Activated T-helper 2 cell treated with anti-CD3 and anti-CD28 coated beads, Interferon-gamma antibody, Interleukin-2, Interleukin-4, amounts not matched to agents 10 μg/mL and 5 μg/mL and 100 μg/mL, durations not matched to agents 14 hours and 24 hours and 36 hours (primary cell): ENCODE results near the gene TPST1. TPM values are rescaled to one million over a fixed set of nuclear protein-coding genes. Genes with fewer than 3 reads are reported as not detected.

Experiments
- DNase-seq: peaks from one replicate; pipeline ENCODE4 v3.0.0; 2021; ENCODE audit warnings: low spot score
- H3K27ac Mint-ChIP-seq: one replicate; pipeline ENCODE4 v1.8.0; 2021; ENCODE audit warnings: mixed read lengths
- H3K27me3 Mint-ChIP-seq: one replicate; pipeline ENCODE4 v1.8.0; 2021; ENCODE audit warnings: low read depth, mixed read lengths
- H3K36me3 Mint-ChIP-seq: one replicate; pipeline ENCODE4 v1.8.0; 2021; ENCODE audit warnings: low read depth, mixed read lengths
- H3K4me1 Mint-ChIP-seq: one replicate; pipeline ENCODE4 v1.8.0; 2021; ENCODE audit warnings: low read depth, mixed read lengths
- H3K4me3 Mint-ChIP-seq: one replicate; pipeline ENCODE4 v1.8.0; 2021; ENCODE audit warnings: low read depth, mild to moderate bottlenecking, moderate library complexity, mixed read lengths
- H3K9me3 Mint-ChIP-seq: one replicate; pipeline ENCODE4 v1.8.0; 2021; ENCODE audit warnings: mixed read lengths
- intact Hi-C: fragments of 100-400 bp; cut with micrococcal nuclease; formaldehyde crosslinking; loops from one replicate; pipeline ENCODE4 v1.15.1; 2023
- total RNA-seq: library from RNA; stranded (reverse); gene quantifications from 2 replicates; pipeline ENCODE4 v1.2.3, GENCODE V29; 2022

Gene TPST1
- total RNA-seq, 1 donor from 2014 or later, result 1.6 TPM

DNA sequence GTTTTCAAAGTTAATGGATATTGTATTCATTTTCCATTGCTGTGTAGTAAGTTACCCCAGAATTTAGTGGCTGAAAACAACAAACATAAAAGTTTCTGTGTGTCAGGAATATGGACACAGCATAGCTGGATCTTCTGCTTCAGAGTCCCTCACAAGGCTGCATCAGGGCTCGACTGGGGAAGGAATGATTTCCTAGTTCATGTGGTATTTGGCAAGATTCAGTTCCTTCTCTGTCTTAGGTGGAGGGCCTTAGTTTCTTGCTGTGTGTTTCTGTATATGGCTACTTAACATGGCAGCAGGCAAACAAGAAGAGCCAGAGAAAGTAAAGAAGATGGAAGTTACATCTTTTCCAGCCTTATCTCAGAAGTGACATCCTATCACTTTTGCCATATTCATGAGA, 51.1 kb downstream of the TPST1 start:
- H3K36me3 Mint-ChIP-seq, result no peaks in the 10 kb centered on the region
- H3K4me3 Mint-ChIP-seq, result no peak overlapping the region
- H3K4me1 Mint-ChIP-seq, result no peaks in the 10 kb centered on the region
- no peak for DNase-seq
- H3K27me3 Mint-ChIP-seq, result no peaks in the 10 kb centered on the region
- no peak overlapping the region for H3K27ac Mint-ChIP-seq
- intact Hi-C loops, result no loop called here
- H3K9me3 Mint-ChIP-seq, result no peaks in the 10 kb centered on the region

DNA sequence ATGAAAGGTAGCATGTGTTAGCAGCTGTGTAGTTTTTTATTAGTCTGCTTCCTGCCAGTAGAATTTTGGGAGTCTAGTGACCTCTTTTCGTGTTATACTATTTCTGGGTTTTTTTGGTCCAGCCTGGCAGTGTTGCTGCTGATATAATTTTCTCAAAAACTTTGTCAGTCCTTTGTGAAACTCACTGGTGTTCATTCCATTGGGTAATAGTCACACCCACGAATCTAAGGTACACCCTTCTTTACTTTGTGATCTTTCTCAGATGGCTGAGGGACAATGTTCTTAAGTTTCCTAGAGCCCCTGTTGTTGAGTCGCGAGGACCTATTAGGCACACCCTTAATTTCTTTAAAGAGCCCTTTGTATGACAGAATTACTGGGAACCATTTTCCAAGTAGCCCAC, 52.3 kb downstream of the TPST1 start:
- DNase-seq, result no peak
- Mint-ChIP-seq H3K27me3 (no peaks in the 10 kb centered on the region), H3K9me3 (no peaks in the 10 kb centered on the region), H3K36me3 (no peaks in the 10 kb centered on the region), H3K4me3 (no peak overlapping the region), H3K4me1 (no peaks in the 10 kb centered on the region), H3K27ac (no peak overlapping the region)
- intact Hi-C loops, result no loop called here

DNA sequence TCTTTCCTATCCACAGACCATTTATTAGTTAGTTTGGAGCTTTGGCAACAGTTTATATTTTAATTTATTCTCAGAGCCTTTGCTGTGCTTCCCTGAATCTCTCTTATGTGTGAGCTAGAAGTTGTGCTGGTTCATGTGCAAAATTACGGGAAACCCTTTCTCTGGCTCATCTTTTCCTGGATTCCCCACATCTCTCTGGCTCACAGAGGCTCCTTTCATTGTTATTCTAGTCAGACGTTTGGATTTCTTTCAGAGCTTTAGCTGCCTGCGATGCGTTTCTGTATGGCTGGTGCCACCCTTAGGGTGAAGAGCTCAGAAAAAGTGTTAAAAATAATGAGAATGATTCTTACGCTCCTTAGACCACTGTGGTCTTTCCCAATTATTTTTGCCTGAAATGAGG, 53.3 kb downstream of the TPST1 start:
- no peak overlapping the region for H3K27ac Mint-ChIP-seq
- no peak for DNase-seq
- H3K9me3 Mint-ChIP-seq, result peaks cover 2% of the 10 kb centered on the region
- intact Hi-C loops, result no loop called here
- no peaks in the 10 kb centered on the region for H3K27me3 Mint-ChIP-seq
- H3K36me3 Mint-ChIP-seq, result no peaks in the 10 kb centered on the region
- no peaks in the 10 kb centered on the region for H3K4me1 Mint-ChIP-seq
- no peak overlapping the region for H3K4me3 Mint-ChIP-seq

DNA sequence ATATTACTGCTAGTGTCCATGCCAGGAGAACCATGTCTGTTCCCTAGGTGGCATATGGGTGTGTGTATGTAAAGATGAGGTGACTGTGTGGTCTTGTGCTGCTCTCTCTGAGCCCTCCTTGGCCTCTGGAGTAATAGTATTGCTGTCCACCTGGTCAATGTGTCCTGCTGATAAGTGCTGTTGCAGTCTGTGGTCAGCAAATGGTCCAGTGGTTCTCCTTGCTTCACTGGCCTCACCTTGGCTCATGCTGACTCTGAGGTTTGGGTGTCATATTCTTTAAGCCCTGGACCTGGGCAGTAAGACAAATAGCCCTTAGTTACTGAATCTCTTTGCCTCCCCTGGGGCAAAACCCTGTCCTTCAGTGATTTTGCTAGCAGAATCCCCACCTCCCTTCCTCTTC, 56.8 kb downstream of the TPST1 start:
- no peak for DNase-seq
- intact Hi-C loops, result no loop called here
- H3K27me3 Mint-ChIP-seq, result peaks cover 1% of the 10 kb centered on the region
- no peaks in the 10 kb centered on the region for H3K36me3 Mint-ChIP-seq
- H3K4me1 Mint-ChIP-seq, result no peaks in the 10 kb centered on the region
- no peak overlapping the region for H3K4me3 Mint-ChIP-seq
- H3K9me3 Mint-ChIP-seq, result peaks cover 35% of the 10 kb centered on the region
- H3K27ac Mint-ChIP-seq, result no peak overlapping the region

GRCh38 chr7:66263936-66264335, 58.8 kb downstream of the TPST1 start:
- Mint-ChIP-seq H3K4me3 (no peak overlapping the region), H3K4me1 (no peaks in the 10 kb centered on the region), H3K36me3 (no peaks in the 10 kb centered on the region), H3K27me3 (peaks cover 1% of the 10 kb centered on the region), H3K9me3 (peaks cover 35% of the 10 kb centered on the region), H3K27ac (no peak overlapping the region)
- intact Hi-C loops, result no loop called here
- DNase-seq, result no peak

GRCh38 chr7:66265566-66265965, 60.4 kb downstream of the TPST1 start:
- Mint-ChIP-seq H3K4me3 (no peak overlapping the region), H3K27me3 (peaks cover 1% of the 10 kb centered on the region), H3K4me1 (no peaks in the 10 kb centered on the region), H3K9me3 (peaks cover 35% of the 10 kb centered on the region), H3K36me3 (no peaks in the 10 kb centered on the region), H3K27ac (no peak overlapping the region)
- no peak for DNase-seq
- intact Hi-C loops, result no loop called here

GRCh38 chr7:66267249-66267648, 62.1 kb downstream of the TPST1 start:
- Mint-ChIP-seq H3K36me3 (no peaks in the 10 kb centered on the region), H3K4me1 (no peaks in the 10 kb centered on the region), H3K4me3 (no peak overlapping the region), H3K9me3 (peaks cover 35% of the 10 kb centered on the region), H3K27ac (no peak overlapping the region), H3K27me3 (peaks cover 1% of the 10 kb centered on the region)
- intact Hi-C loops, result no loop called here
- DNase-seq, result no peak

DNA sequence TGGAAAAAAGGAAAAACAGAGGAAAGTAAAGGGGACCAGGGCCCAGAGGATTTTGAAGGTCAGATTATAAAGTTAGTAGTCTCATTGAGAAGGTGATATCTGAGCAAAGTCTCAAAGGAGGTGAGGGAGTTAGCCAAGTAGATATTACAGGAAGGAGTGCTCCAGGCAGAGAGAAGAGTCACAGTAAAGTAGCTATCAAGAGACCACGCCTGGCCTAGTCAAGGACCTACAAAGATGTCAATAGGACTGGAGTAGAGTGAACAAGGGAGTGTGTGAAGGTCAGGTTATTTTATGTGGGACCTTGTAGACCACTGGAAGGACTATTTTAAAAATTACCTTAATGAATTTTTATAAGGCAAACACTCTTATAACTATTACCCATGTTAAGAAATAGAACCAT, 64.8 kb downstream of the TPST1 start:
- Mint-ChIP-seq H3K36me3 (no peaks in the 10 kb centered on the region), H3K9me3 (peaks cover 18% of the 10 kb centered on the region), H3K27ac (no peak overlapping the region), H3K4me1 (no peaks in the 10 kb centered on the region), H3K27me3 (peaks cover 1% of the 10 kb centered on the region), H3K4me3 (no peak overlapping the region)
- no peak for DNase-seq
- intact Hi-C loops, result no loop called here

GRCh38 chr7:66272321-66272720, 67.2 kb downstream of the TPST1 start:
- Mint-ChIP-seq H3K4me3 (no peak overlapping the region), H3K36me3 (no peaks in the 10 kb centered on the region), H3K9me3 (no peaks in the 10 kb centered on the region), H3K4me1 (no peaks in the 10 kb centered on the region), H3K27ac (no peak overlapping the region), H3K27me3 (no peaks in the 10 kb centered on the region)
- intact Hi-C loops, result no loop called here
- no peak for DNase-seq

DNA sequence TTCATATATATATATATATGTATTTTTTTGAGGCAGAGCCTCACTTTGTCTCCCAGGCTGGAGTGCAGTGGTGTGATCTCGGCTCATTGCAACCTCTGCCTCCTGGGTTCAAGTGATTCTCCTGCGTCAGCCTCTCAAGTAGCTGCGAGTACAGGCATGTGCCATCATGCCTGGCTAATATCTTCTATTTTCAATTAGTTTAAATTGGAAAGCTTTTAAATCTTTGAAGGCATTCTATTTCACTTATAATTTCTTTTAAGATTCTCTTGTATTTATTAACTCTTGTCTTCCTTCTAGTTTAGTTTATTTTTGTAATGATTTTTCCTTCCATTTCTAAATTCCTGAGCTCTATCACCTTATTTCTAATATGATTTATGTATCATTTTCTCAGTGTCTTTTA, 71.2 kb downstream of the TPST1 start:
- H3K9me3 Mint-ChIP-seq, result no peaks in the 10 kb centered on the region
- no peaks in the 10 kb centered on the region for H3K4me1 Mint-ChIP-seq
- H3K4me3 Mint-ChIP-seq, result no peak overlapping the region
- intact Hi-C loops, result no loop called here
- peaks cover 3% of the 10 kb centered on the region for H3K27me3 Mint-ChIP-seq
- H3K36me3 Mint-ChIP-seq, result no peaks in the 10 kb centered on the region
- no peak for DNase-seq
- no peak overlapping the region for H3K27ac Mint-ChIP-seq

- Mint-ChIP-seq H3K4me3 (no peak overlapping the region), H3K27me3 (peaks cover 3% of the 10 kb centered on the region), H3K4me1 (no peaks in the 10 kb centered on the region), H3K9me3 (no peaks in the 10 kb centered on the region), H3K27ac (no peak overlapping the region), H3K36me3 (no peaks in the 10 kb centered on the region)
- intact Hi-C loops, result no loop called here
- no peak for DNase-seq
Observed at GRCh38 chr7:66277492-66277891, 72.4 kb downstream of the TPST1 start.

DNA sequence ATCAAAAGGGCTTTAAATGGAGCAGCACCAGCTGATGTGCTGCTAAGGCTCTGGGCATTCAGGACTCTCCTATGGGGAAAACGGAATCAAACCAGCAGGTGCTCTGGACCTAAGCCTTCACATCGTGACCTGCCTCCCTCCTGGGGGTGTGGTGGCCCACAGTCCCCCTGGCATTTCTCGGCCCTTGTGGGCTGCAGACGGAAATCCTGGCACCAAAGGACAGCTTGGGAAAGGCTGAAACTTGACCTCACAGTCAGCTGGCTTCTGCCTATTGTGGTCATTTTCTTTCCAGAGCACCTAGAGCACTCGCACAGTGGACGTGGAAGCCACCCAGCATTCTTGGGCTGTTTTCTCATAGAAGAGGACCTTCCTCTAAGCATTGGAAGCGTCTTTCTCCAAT, 74.8 kb downstream of the TPST1 start:
- Mint-ChIP-seq H3K4me3 (no peak overlapping the region), H3K9me3 (no peaks in the 10 kb centered on the region), H3K36me3 (no peaks in the 10 kb centered on the region), H3K27ac (no peak overlapping the region), H3K27me3 (peaks cover 3% of the 10 kb centered on the region), H3K4me1 (no peaks in the 10 kb centered on the region)
- intact Hi-C loops, result no loop called here
- no peak for DNase-seq

DNA sequence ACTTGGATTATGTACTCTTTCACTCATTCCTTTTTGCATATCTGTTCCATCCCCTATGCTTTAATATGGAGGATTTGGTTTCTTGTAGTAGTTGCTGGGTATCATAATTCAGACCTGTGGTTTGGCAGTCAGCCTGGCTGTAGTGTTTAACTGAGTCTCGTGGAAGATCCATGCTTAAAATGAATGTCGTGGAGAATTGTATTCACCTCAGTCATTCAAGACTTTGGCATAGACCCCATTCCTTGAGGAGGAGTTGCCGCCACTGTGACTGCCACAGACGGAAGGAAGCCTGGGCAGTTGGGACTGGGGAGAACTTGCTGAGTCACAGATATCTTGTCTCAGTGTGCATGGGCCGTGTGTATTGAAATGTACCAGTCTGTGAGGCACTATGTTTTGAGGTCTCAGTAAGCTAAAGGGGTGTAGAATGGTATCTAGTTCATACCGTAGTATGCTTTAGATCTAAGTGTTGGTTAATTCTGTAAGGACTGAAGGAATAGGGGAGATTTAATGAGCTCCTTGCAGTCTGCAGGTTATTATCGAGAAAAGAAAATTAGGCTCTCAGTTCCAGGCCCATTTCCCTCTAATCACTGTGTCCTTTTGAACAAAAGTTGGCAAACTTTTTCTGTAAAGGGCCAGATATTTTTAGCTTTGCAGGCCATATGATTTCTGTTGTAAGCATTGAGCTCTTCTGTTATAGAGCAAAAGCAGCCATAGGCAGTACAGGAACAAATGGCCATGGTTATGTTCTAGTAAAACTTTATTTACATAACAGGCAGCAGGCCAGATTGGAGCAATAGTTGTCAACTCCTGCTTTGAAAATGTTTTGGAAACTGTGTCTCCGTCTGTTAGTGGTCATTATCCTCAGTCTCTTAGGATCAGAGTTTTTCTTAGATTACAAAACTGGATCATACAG, 76.8 kb downstream of the TPST1 start:
- Mint-ChIP-seq H3K4me3 (no peak overlapping the region), H3K27me3 (peaks cover 3% of the 10 kb centered on the region), H3K27ac (no peak overlapping the region), H3K36me3 (no peaks in the 10 kb centered on the region), H3K9me3 (no peaks in the 10 kb centered on the region), H3K4me1 (no peaks in the 10 kb centered on the region)
- DNase-seq, result no peak
- intact Hi-C loops, result no loop called here

GRCh38 chr7:66282591-66282935, 77.4 kb downstream of the TPST1 start:
- H3K4me1 Mint-ChIP-seq, result no peaks in the 10 kb centered on the region
- no peak overlapping the region for H3K27ac Mint-ChIP-seq
- DNase-seq, result no peak
- H3K4me3 Mint-ChIP-seq, result no peak overlapping the region
- H3K9me3 Mint-ChIP-seq, result no peaks in the 10 kb centered on the region
- H3K27me3 Mint-ChIP-seq, result peaks cover 3% of the 10 kb centered on the region
- H3K36me3 Mint-ChIP-seq, result no peaks in the 10 kb centered on the region
- intact Hi-C loops, result no loop called here
